B cell (primary cell): ENCODE data around the gene MICA. TPM values are rescaled to one million over a fixed set of nuclear protein-coding genes. Genes with fewer than 3 reads are reported as not detected.

Source experiments
- ATAC-seq: fragments of 200-7000 bp; cut with Tn5 transposase; one replicate; pipeline ENCODE4 v1.10.0; 2021; ENCODE audit warnings: low read depth, mild to moderate bottlenecking, moderate number of reproducible peaks, moderate library complexity
- CTCF ChIA-PET: fragments of 350-600 bp; sonication (Branson Sonifier 250); formaldehyde crosslinking; loops from one replicate; lab custom pipeline; 2021; ENCODE audit warnings: antibody characterized with exemption, inconsistent platforms; lab: Charles Lee
- POLR2A ChIA-PET: fragments of 350-600 bp; sonication (Branson Sonifier 250); formaldehyde crosslinking; loops from one replicate; lab custom pipeline; 2021; ENCODE audit warnings: antibody characterized with exemption; lab: Charles Lee
- DNase-seq: peaks from one replicate; pipeline ENCODE4 v3.0.0; 2013
- H2AFZ ChIP-seq: 2 replicates; pipeline ENCODE4 v1.6.1; 2012; ENCODE audit warnings: mild to moderate bottlenecking, low read depth, low read length; ENCODE audit not compliant: insufficient read depth, poor library complexity, severe bottlenecking
- H3K27ac ChIP-seq, 2 donors: 1 replicate in 1 of 2; 2 replicates in 1 of 2; pipeline ENCODE4 v1.5.1; 2012 to 2013; ENCODE audit warnings: low read length in 2 of 2, mild to moderate bottlenecking in 2 of 2, moderate library complexity in 1 of 2
- H3K27me3 ChIP-seq, 4 experiments: fragments of 200-600 bp in 1 of 4; sonication (generic) in 1 of 4; replicated peaks in 1 of 4; 1 replicate in 2 of 4; 2 replicates in 2 of 4; pipeline versions ENCODE4 v1.6.1 to v1.7.0; 2013 to 2016; ENCODE audit warnings: low read length in 3 of 4, mild to moderate bottlenecking in 2 of 4, mixed read lengths in 1 of 4, moderate library complexity in 1 of 4; ENCODE audit not compliant: insufficient read depth in 4 of 4, control insufficient read depth in 3 of 4; ENCODE audit errors: control extremely low read depth in 1 of 4
- H3K36me3 ChIP-seq, 2 experiments: replicated peaks in 1 of 2; 1 replicate in 1 of 2; 2 replicates in 1 of 2; pipeline versions ENCODE4 v1.6.1 to v1.7.1; 2013; ENCODE audit warnings: low read length in 1 of 2; ENCODE audit not compliant: insufficient read depth in 2 of 2, control insufficient read depth in 1 of 2; ENCODE audit errors: control extremely low read depth in 1 of 2, extremely low read depth in 1 of 2
- H3K4me1 ChIP-seq, 2 donors: fragments of 200-600 bp in 1 of 2; sonication (generic) in 1 of 2; 1 replicate in 1 of 2; 2 replicates in 1 of 2; pipeline versions ENCODE4 v1.5.1 to v1.6.1; 2013 to 2017; ENCODE audit warnings: low read length in 2 of 2; ENCODE audit not compliant: control insufficient read depth in 2 of 2, insufficient read depth in 2 of 2
- H3K4me2 ChIP-seq: replicated peaks from 2 replicates; pipeline ENCODE3; 2012; ENCODE audit warnings: mild to moderate bottlenecking, low read depth, low read length; ENCODE audit not compliant: poor library complexity, severe bottlenecking
- H3K4me3 ChIP-seq, 5 experiments: fragments of 200-600 bp in 1 of 5; sonication (generic) in 1 of 5; 1 replicate in 3 of 5; 2 replicates in 2 of 5; pipeline versions ENCODE4 v1.5.1 to v1.7.0; 2011 to 2016; ENCODE audit warnings: low read length in 4 of 5, mild to moderate bottlenecking in 4 of 5, low read depth in 2 of 5, control low read depth in 1 of 5, moderate library complexity in 1 of 5; ENCODE audit not compliant: insufficient read depth in 1 of 5; ENCODE audit errors: control extremely low read depth in 1 of 5, extremely low read depth in 1 of 5
- H3K79me2 ChIP-seq: fragments of 200-600 bp; sonication (generic); one replicate; pipeline ENCODE4 v1.6.0; 2016; ENCODE audit warnings: low read length; ENCODE audit not compliant: control insufficient read depth, insufficient read depth
- H3K9ac ChIP-seq: fragments of 200-600 bp; sonication (generic); 2 replicates; pipeline ENCODE4 v1.6.1; 2017; ENCODE audit warnings: mild to moderate bottlenecking, low read length, moderate library complexity
- H3K9me3 ChIP-seq, 3 donors: one replicate each; pipeline versions ENCODE4 v1.6.1 to v1.7.1; 2013; ENCODE audit warnings: low read length in 2 of 3; ENCODE audit not compliant: control insufficient read depth in 2 of 3, insufficient read depth in 1 of 3; ENCODE audit errors: control extremely low read depth in 1 of 3
- H4K20me1 ChIP-seq: 2 replicates; pipeline ENCODE4 v1.6.0; 2012; ENCODE audit warnings: mild to moderate bottlenecking, low read length; ENCODE audit not compliant: insufficient read depth, control insufficient read depth, poor library complexity, severe bottlenecking
- H3K27ac Mint-ChIP-seq: one replicate; pipeline ENCODE4 v1.8.0; 2021; ENCODE audit warnings: mixed read lengths
- H3K27me3 Mint-ChIP-seq: one replicate; pipeline ENCODE4 v1.8.0; 2021; ENCODE audit warnings: mixed read lengths
- H3K4me1 Mint-ChIP-seq: one replicate; pipeline ENCODE4 v1.8.0; 2021; ENCODE audit warnings: mixed read lengths
- H3K4me3 Mint-ChIP-seq: one replicate; pipeline ENCODE4 v1.8.0; 2021; ENCODE audit warnings: mixed read lengths
- H3K9me3 Mint-ChIP-seq: one replicate; pipeline ENCODE4 v1.8.0; 2022; ENCODE audit warnings: mixed read lengths; ENCODE audit not compliant: insufficient read depth
- EZH2 ChIP-seq: IDR thresholded peaks from 2 replicates; pipeline ENCODE4 v1.6.1; 2012; ENCODE audit warnings: borderline replicate concordance, low read depth, mild to moderate bottlenecking, moderate library complexity, low read length; ENCODE audit not compliant: insufficient read depth, poor library complexity, severe bottlenecking
- WGBS: methylation state at CpG from one replicate; pipeline ENCODE4 v1.1.5; 2013; ENCODE audit warnings: missing lambda C conversion rate; ENCODE audit not compliant: insufficient coverage; 5-methylcytosine and 5-hydroxymethylcytosine counted together
- intact Hi-C: fragments of 100-400 bp; cut with micrococcal nuclease; formaldehyde crosslinking; loops from one replicate; pipeline ENCODE4 v1.10.0; 2022
- polyA plus RNA-seq: library from polyadenylated mRNA; depleted of rRNA; stranded (reverse); fragments of >200 nt; gene quantifications from 2 replicates; pipeline ENCODE4 v1.2.3, GENCODE V29; 2012
- total RNA-seq, 2 donors: library from RNA; stranded (reverse); fragments of 120-200 nt in 1 of 2; gene quantifications; 1 replicate in 1 of 2; 2 replicates in 1 of 2; pipeline versions ENCODE4 v1.2.3 to v1.2.4, GENCODE V29; 2013 to 2022
- TF ChIP-seq, protein P1 (sequence below): fragments of 200-600 bp; IDR thresholded peaks from one replicate; pipeline ENCODE4 v1.8.0; 2022; ENCODE audit warnings: antibody characterized with exemption, mild to moderate bottlenecking

Gene MICA
- total and polyA plus RNA-seq, 2 donors (not counting 1 experiment from before 2014, with no cell fraction given) = 13.9 to 28.5 TPM

DNA sequence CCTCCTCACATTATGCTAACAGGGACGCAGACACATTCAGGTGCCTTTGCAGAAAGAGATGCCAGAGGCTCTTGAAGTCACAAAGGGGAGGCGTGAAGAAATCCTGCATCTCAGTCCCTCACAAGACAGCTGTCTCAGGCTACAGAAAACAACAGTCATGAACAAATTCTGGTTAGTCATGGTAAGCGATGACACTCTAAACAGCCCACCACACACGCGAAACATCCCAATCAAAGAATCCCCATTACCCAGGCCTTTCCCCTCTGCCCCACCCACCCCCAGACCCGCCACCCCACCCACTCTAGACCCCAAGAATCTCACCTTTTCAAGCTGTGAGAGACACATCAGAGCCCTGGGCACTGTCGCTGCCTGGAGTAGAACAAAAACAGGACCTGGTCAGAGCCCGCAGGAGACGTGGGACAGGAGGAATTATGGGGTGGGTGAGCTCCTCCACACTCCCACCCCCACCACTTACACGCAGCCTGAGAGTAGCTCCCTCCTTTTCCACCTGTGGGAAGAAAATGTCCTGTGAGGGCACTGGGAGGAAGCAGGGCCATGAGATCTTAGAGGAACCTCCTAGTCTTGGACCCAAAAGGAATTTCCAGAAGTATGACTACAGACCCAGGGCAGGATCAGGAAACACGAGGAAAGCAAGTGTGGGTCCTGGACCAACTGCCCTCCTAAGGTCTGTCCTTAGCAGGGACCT, 49.1 kb upstream of the MICA start:
- peak overlapping the region; percentile 5 to 8 for H3K27ac ChIP-seq
- H3K4me3 Mint-ChIP-seq = peak overlapping the region; percentile 99
- TF ChIP-seq EZH2 = no peak
- TF ChIP-seq, protein P1, sequence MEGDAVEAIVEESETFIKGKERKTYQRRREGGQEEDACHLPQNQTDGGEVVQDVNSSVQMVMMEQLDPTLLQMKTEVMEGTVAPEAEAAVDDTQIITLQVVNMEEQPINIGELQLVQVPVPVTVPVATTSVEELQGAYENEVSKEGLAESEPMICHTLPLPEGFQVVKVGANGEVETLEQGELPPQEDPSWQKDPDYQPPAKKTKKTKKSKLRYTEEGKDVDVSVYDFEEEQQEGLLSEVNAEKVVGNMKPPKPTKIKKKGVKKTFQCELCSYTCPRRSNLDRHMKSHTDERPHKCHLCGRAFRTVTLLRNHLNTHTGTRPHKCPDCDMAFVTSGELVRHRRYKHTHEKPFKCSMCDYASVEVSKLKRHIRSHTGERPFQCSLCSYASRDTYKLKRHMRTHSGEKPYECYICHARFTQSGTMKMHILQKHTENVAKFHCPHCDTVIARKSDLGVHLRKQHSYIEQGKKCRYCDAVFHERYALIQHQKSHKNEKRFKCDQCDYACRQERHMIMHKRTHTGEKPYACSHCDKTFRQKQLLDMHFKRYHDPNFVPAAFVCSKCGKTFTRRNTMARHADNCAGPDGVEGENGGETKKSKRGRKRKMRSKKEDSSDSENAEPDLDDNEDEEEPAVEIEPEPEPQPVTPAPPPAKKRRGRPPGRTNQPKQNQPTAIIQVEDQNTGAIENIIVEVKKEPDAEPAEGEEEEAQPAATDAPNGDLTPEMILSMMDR = no peak
- peak overlapping the region; percentile 92 for H3K4me2 ChIP-seq
- peaks cover 60% of the 10 kb centered on the region for H4K20me1 ChIP-seq
- H3K27me3 Mint-ChIP-seq = no peaks in the 10 kb centered on the region
- H3K9ac ChIP-seq = peak overlapping the region; percentile 100
- no peaks in the 10 kb centered on the region for H3K9me3 Mint-ChIP-seq
- H3K27me3 ChIP-seq = no peaks in the 10 kb centered on the region
- H3K4me1 ChIP-seq = peaks cover 61 to 63% of the 10 kb centered on the region in 2 donors
- ChIA-PET CTCF (interaction anchor here (1.1 to 4.2 kb wide), 2 partner anchors 12 to 151 kb away, joined by 3 to 21 read pairs; no protein-coding TSS in a partner anchor), POLR2A (interaction anchor here (1.4 to 1.9 kb wide), 4 partner anchors 12 to 157 kb away, joined by 4 to 38 read pairs (median 8); no protein-coding TSS in a partner anchor)
- peak overlapping the region; percentile 100 for H3K27ac Mint-ChIP-seq
- H2AFZ ChIP-seq = no peak overlapping the region
- intact Hi-C loops = loop anchor here (5.0 to 10.0 kb wide), 2 partner anchors 47 to 740 kb away; partner anchors contain the start of genes MRPS18B and PPP1R10
- H3K36me3 ChIP-seq = peaks cover 2 to 36% of the 10 kb centered on the region in 2 experiments
- no peaks in the 10 kb centered on the region for H3K9me3 ChIP-seq
- no peak for ATAC-seq
- WGBS = 58% methylated on average over 5 of the region's 11 CpGs
- peaks cover 62% of the 10 kb centered on the region for H3K79me2 ChIP-seq
- peak; percentile 52 for DNase-seq
- peaks cover 77% of the 10 kb centered on the region for H3K4me1 Mint-ChIP-seq
- peak overlapping the region; percentile 41 to 98 (median 87) for H3K4me3 ChIP-seq
